Stimulated activated CD8-positive, alpha-beta memory T cell treated with anti-CD3 and anti-CD28 coated beads, Interleukin-12 subunit alpha, Interleukin-12 subunit beta, amount 100 ng/mL, for 1 hour (primary cell): Measurements from ENCODE around the gene CDH4.

Experiments used
- DNase-seq: peaks from one replicate; pipeline ENCODE4 v3.0.0-alpha.2; 2020; ENCODE audit warnings: low read depth

The CDH4 gene

DNA sequence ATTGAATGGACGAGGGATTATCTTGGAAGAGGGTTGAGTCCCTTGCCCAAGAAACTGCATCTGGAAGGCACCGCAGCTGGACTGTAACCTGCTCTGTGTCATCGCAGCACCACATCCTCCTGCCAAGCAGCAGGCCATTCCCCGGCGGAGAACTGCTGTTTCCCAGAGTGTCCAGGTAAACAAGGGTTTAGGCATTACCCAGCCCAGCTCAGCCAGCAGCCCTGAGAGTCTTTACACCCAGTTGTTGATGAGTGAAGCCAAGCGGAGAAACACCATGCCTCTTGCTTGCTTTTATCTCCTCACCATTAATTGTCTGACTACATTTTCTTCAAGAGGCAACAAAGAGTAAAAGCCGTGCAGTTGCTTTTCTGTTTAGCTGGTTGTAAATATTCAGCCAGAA, 104.1 kb downstream of the CDH4 start:
- DNase-seq: no peak

GRCh38 chr20:61357119-61357518, 105.1 kb downstream of the CDH4 start:
- no peak for DNase-seq

GRCh38 chr20:61359254-61359653, 107.2 kb downstream of the CDH4 start:
- DNase-seq: no peak

- no peak for DNase-seq
These were observed 108.2 kb downstream of the CDH4 start for GRCh38 chr20:61360296-61360695.

GRCh38 chr20:61360940-61361339, 108.9 kb downstream of the CDH4 start:
- DNase-seq: no peak

DNA sequence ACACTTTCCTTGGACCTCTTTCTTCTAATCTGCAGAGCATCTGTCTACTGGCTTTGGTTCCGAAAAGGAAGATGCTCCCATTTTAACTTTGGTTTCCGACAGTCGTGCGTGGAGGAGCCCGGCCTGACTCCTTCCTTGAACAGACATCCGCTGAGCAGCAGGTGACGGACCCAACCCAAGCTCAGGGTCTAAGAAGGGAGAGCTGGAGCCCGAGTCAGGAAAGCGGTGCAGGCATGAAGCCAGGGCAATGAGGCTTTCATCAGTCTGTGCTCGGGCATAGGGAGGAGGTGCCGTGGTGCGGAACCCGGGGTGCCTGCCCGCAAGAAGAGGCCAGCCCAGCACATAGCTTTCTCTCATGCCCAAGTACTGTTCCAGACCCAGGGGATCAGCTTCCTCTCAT, 109.4 kb downstream of the CDH4 start:
- DNase-seq: no peak

DNA sequence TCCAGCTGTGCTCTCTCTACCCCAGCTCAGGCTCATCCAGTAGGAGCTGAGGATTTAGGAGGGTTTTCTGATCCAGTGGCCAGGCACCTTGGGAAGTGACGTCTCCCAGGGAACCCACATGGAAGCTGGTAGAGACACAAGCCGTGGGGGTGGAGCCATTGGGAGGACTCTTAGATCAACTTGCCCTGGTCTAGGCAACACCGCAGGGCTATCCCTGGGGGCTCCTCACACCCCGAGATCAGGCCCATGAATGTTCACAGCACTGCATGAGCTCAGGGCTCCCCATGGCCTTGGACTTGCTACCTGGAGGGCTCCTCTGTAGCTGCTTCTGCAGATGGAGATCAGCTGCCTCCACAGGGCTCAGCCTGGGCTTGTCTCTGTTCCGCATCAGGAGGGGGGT, 112.1 kb downstream of the CDH4 start:
- no peak for DNase-seq

GRCh38 chr20:61366914-61367313, 114.9 kb downstream of the CDH4 start:
- DNase-seq: no peak

- DNase-seq: no peak
These were observed 117.9 kb downstream of the CDH4 start for GRCh38 chr20:61369731-61370520.

GRCh38 chr20:61370841-61371303, 118.8 kb downstream of the CDH4 start:
- no peak for DNase-seq

GRCh38 chr20:61371501-61372136, 119.6 kb downstream of the CDH4 start:
- no peak for DNase-seq

GRCh38 chr20:61372137-61373054, 120.3 kb downstream of the CDH4 start:
- DNase-seq: no peak

GRCh38 chr20:61373055-61373399, 121.0 kb downstream of the CDH4 start:
- no peak for DNase-seq

DNA sequence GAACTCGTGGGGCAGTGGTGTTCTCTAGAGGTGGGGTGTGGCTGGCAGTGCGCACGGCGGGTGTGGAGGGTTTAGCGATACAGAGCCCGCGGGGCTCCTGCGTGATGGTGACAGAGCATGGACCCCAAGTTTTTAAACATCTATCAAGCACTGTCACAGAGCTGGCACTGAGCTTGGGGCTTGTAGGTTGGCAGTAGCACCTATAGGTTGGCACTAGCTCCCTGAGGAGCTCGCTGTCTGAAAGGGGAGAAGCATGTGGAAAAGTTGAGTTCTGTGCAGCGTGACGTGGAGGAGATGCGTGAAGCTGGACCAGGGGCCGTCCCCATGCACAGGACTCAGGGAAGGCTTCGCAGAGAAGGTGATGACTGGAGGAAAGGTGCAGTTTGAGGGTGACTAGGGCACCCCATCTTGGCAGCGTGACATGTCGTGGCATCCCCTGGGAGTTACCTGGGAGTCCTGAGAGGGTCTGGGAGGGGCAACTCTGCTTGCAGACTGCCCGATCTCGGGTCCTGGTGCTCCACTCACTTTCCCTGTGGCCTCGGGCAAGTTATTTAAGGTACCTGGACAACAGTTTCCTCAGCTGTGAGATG, 122.0 kb downstream of the CDH4 start:
- no peak for DNase-seq

DNA sequence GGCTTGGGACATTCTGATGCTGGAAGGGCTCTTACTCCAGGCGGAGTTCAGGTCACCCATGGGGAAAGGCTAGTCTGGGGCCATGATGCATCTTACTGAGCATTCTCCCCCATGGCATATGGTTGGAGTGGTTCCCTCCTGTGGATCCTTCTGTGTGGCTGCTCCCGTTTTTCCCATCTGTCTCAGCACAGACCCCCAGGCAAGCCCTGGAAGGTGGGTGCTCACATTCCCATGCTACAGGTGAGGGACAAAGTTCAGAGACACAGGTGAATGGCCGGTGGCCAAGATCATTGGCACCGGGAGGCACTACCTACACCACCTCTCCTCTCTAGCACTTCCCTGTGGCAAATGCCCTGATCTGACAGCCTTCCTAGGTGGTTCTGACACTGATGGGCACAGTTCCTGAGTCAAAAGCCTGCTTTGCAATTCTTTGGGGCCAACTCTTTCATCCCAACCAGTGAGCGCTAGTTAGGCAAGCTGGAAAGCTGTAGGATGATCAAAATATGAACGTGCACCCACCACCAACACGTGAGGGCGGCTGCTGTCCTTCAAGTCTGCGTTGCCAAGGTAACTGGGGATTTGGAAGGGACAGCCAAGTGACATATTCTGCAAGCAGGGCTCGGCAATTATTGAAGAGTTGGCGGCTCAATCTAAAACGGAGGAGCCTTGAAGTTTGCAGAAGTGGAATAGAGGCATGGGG, 124.6 kb downstream of the CDH4 start:
- DNase-seq: no peak

- no peak for DNase-seq
These were observed 126.8 kb downstream of the CDH4 start for GRCh38 chr20:61378694-61379355.

DNA sequence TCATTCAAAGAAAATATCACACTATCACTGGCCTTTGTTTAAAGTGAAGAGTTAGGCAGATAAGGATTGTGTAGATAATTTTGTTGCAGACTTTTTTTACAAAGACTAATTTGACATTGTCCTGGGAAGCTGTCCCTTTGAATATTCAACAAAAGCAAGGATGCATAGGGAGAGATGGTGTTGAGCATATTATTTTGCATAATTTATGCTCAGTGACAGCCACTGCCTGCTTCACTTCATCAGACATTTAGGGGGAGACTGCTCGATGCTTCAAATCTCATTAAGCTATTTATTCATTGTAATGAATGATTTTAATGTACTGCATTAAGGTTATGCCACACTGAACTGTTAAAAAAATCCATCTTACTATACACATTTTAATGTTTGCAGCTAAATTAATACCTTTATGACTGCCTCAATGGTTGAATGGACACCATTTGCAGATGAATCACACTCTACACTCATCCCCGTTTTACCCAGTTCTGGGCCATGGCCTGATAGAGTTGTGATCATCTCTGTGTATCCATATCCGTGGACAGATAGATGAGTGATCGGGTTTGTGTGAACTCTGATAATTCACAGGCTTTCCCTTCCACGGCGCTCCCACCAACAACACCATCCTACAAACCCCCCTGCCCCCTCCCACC, 128.0 kb downstream of the CDH4 start:
- DNase-seq: no peak

DNA sequence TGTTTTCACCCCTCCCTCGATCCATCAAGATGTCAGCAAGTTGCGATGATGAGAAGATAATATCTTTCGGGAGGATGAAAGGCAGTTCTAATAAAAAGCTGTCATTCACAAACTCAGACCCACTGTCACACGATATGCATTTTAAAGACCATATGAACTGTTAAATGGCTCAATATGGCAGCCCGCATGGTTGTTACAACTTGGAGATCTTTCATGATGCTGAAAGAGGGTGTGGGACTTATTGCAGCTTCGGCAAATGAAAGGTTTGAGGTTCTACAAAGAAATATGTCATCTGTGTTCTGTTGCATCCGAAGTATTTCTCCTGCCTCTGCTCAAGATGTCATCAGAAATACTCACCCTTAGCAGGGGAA, 128.5 kb downstream of the CDH4 start:
- DNase-seq: no peak

GRCh38 chr20:61382194-61382593, 130.1 kb downstream of the CDH4 start:
- DNase-seq: no peak

GRCh38 chr20:61385296-61385695, 133.2 kb downstream of the CDH4 start:
- no peak for DNase-seq

DNA sequence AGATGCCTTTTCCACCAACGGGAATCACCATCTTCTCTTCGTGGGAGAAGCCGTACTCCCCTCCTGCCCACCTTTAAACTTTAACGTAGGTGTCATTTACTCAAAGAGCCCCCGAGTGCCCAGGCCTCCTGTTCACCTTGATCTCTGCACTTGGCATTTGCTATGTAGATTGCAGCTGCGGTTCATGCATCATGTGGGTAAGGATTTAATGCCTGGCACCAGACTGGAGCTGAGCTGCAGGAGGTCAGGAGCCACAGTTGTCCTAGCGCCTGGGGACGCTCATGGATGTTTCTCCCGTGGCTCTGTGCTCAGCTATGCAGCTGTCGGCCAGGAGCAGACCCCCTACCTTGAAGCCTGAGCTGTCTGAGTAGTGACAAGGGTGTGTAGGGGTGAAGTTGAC, 133.7 kb downstream of the CDH4 start:
- no peak for DNase-seq
